HepG2 (cell line): ENCODE measurements around the gene PRKAR1B. TPM values are rescaled to one million over a fixed set of nuclear protein-coding genes. Genes with fewer than 3 reads are reported as not detected.

Source experiments
- ARNTL ChIP-seq: sonication (generic); formaldehyde crosslinking; IDR thresholded peaks from 2 replicates; pipeline ENCODE4 v1.4.0; 2020; ENCODE audit warnings: mild to moderate bottlenecking, missing genetic modification reagents
- CREB1 ChIP-seq, 2 experiments: fragments of 450-650 bp in 1 of 2; IDR thresholded peaks; 2 replicates each; pipeline ENCODE4 v1.6.1; 2016 to 2017; ENCODE audit warnings: control low read depth in 1 of 2, mild to moderate bottlenecking in 1 of 2, missing compliant biosample characterization in 1 of 2, missing genetic modification characterization in 1 of 2
- E2F2 ChIP-seq: sonication (generic); formaldehyde crosslinking; IDR thresholded peaks from 2 replicates; pipeline ENCODE4 v1.4.0; 2020; ENCODE audit warnings: missing genetic modification reagents, borderline replicate concordance
- HDAC1 ChIP-seq: sonication (generic); formaldehyde crosslinking; IDR thresholded peaks from 2 replicates; pipeline ENCODE4 v1.5.1; 2020; ENCODE audit warnings: mild to moderate bottlenecking, missing genetic modification reagents
- IRF1 ChIP-seq: sonication (generic); formaldehyde crosslinking; IDR thresholded peaks from 2 replicates; pipeline ENCODE4 v1.4.0; 2020; ENCODE audit warnings: low read depth, mild to moderate bottlenecking, missing genetic modification reagents
- MIER2 ChIP-seq: IDR thresholded peaks from 2 replicates; pipeline ENCODE4 v1.6.1; 2016; ENCODE audit warnings: missing biosample characterization, missing genetic modification reagents
- MXI1 ChIP-seq: IDR thresholded peaks from 3 replicates; pipeline ENCODE4 v1.6.1; 2012; ENCODE audit warnings: low read depth, low read length, inconsistent platforms, borderline replicate concordance
- NCOA5 ChIP-seq: sonication (generic); formaldehyde crosslinking; IDR thresholded peaks from 2 replicates; pipeline ENCODE4 v1.4.0; 2020; ENCODE audit warnings: missing genetic modification reagents
- NR1H2 ChIP-seq: sonication (generic); formaldehyde crosslinking; IDR thresholded peaks from 2 replicates; pipeline ENCODE4 v1.8.1; 2022; ENCODE audit warnings: low read depth, missing genetic modification reagents, borderline replicate concordance
- PAX8 ChIP-seq: sonication (generic); formaldehyde crosslinking; IDR thresholded peaks from 2 replicates; pipeline ENCODE4 v1.8.0; 2022; ENCODE audit warnings: mild to moderate bottlenecking, missing genetic modification reagents, borderline replicate concordance
- POLR2AphosphoS5 ChIP-seq: IDR thresholded peaks from 2 replicates; pipeline ENCODE4 v1.6.1; 2012; ENCODE audit warnings: low read depth, low read length
- PPARG ChIP-seq: conservative IDR thresholded peaks from 2 replicates; pipeline ENCODE4 v1.6.1; 2016; ENCODE audit warnings: missing biosample characterization, missing genetic modification reagents
- RFX3 ChIP-seq: IDR thresholded peaks from 2 replicates; pipeline ENCODE4 v1.6.1; 2016; ENCODE audit warnings: missing biosample characterization, missing genetic modification reagents
- SATB2 ChIP-seq: sonication (generic); formaldehyde crosslinking; IDR thresholded peaks from 2 replicates; pipeline ENCODE4 v1.5.0; 2020; ENCODE audit warnings: missing genetic modification reagents
- SIX4 ChIP-seq: sonication (generic); formaldehyde crosslinking; IDR thresholded peaks from 2 replicates; pipeline ENCODE4 v1.4.0; 2020; ENCODE audit warnings: missing genetic modification reagents
- TCF7L2 ChIP-seq: IDR thresholded peaks from 2 replicates; pipeline ENCODE4 v1.6.1; 2011; ENCODE audit warnings: mild to moderate bottlenecking, low read depth, low read length, moderate library complexity
- TFDP1 ChIP-seq: IDR thresholded peaks from 2 replicates; pipeline ENCODE4 v1.6.1; 2016; ENCODE audit warnings: missing compliant biosample characterization, missing genetic modification reagents, borderline replicate concordance
- ZNF138 ChIP-seq: sonication (generic); formaldehyde crosslinking; IDR thresholded peaks from 2 replicates; pipeline ENCODE4 v1.5.0; 2020; ENCODE audit warnings: mild to moderate bottlenecking, low read depth, missing genetic modification reagents
- ZNF501 ChIP-seq: sonication (generic); formaldehyde crosslinking; IDR thresholded peaks from 2 replicates; pipeline ENCODE4 v1.5.1; 2020; ENCODE audit warnings: mild to moderate bottlenecking, moderate library complexity, missing genetic modification reagents
- ZNF619 ChIP-seq: sonication (generic); formaldehyde crosslinking; IDR thresholded peaks from 2 replicates; pipeline ENCODE4 v1.4.0; 2020; ENCODE audit warnings: mild to moderate bottlenecking, missing genetic modification reagents
- ZNF879 ChIP-seq: sonication (generic); formaldehyde crosslinking; IDR thresholded peaks from 2 replicates; pipeline ENCODE4 v1.8.1; 2023; ENCODE audit warnings: missing genetic modification reagents
- ZSCAN21 ChIP-seq: sonication (generic); formaldehyde crosslinking; IDR thresholded peaks from 2 replicates; pipeline ENCODE4 v1.8.0; 2022; ENCODE audit warnings: mild to moderate bottlenecking, missing genetic modification reagents, moderate library complexity, borderline replicate concordance
- polyA plus RNA-seq, 8 experiments: library from polyadenylated mRNA; depleted of rRNA in 3 of 8; stranded (reverse) in 7 of 8; unstranded in 1 of 8; fragments of >200 nt; fragmentation: Illumina TruSeq in 4 of 8; extraction: Trizol in 4 of 8; gene quantifications; 2 replicates each; pipeline versions ENCODE4 v1.2.1 to v1.2.3, GENCODE V29; 2011 to 2016; ENCODE audit warnings: low read depth in 4 of 8, missing spikeins in 1 of 8, mixed read lengths in 1 of 8; ENCODE audit not compliant: insufficient read depth in 1 of 8
- total RNA-seq, 5 experiments: library from RNA; depleted of rRNA; stranded (reverse); fragments of >200 nt; fragmentation: Illumina TruSeq; extraction: Trizol; gene quantifications; 2 replicates each; pipeline ENCODE4 v1.2.3, GENCODE V29; 2016; ENCODE audit warnings: low read depth in 1 of 5
- TF ChIP-seq, protein P1 (sequence below): sonication (generic); formaldehyde crosslinking; IDR thresholded peaks from 2 replicates; pipeline ENCODE4 v1.4.0; 2020; ENCODE audit warnings: missing genetic modification reagents
- TF ChIP-seq, protein P2 (sequence below): sonication (generic); formaldehyde crosslinking; IDR thresholded peaks from 2 replicates; pipeline ENCODE4 v1.8.0; 2022; ENCODE audit warnings: mild to moderate bottlenecking, missing genetic modification reagents, moderate library complexity

The PRKAR1B gene
- total and polyA plus RNA-seq, 2 of the 13 experiments (the other 11 are each of a cell fraction or from before 2014, with no cell fraction given): 7.9 to 28.2 TPM

GRCh38 chr7:732094-732541 lies 5.0 kb upstream of the PRKAR1B start (continued):
- peak; percentile 56; the same call in 1 of the 2 replicates for TF ChIP-seq TFDP1 (CRISPR knock-in tag)
- TF ChIP-seq, protein P1, sequence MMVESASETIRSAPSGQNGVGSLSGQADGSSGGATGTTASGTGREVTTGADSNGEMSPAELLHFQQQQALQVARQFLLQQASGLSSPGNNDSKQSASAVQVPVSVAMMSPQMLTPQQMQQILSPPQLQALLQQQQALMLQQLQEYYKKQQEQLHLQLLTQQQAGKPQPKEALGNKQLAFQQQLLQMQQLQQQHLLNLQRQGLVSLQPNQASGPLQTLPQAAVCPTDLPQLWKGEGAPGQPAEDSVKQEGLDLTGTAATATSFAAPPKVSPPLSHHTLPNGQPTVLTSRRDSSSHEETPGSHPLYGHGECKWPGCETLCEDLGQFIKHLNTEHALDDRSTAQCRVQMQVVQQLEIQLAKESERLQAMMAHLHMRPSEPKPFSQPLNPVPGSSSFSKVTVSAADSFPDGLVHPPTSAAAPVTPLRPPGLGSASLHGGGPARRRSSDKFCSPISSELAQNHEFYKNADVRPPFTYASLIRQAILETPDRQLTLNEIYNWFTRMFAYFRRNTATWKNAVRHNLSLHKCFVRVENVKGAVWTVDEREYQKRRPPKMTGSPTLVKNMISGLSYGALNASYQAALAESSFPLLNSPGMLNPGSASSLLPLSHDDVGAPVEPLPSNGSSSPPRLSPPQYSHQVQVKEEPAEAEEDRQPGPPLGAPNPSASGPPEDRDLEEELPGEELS (CRISPR knock-in tag): 0 out of 2 replicates have a peak, but pooled peaks have one; percentile 36
- TF ChIP-seq CREB1 (IDR thresholded peaks at IDR 0.05): no peak
- TF ChIP-seq CREB1 (CRISPR knock-in tag; IDR thresholded peaks at IDR 0.05): no peak
- no peak for TF ChIP-seq IRF1 (CRISPR knock-in tag)
- TF ChIP-seq SIX4 (CRISPR knock-in tag): no peak
- no peak for TF ChIP-seq E2F2 (CRISPR knock-in tag)
- TF ChIP-seq ARNTL (CRISPR knock-in tag): 0 out of 2 replicates have a peak, but pooled peaks have one; percentile 38
- TF ChIP-seq NCOA5 (CRISPR knock-in tag): no peak
- TF ChIP-seq SATB2 (CRISPR knock-in tag): no peak
- TF ChIP-seq ZNF619 (CRISPR knock-in tag): peak; percentile 56
- 0 out of 2 replicates have a peak, but pooled peaks have one; percentile 63 for TF ChIP-seq ZSCAN21
- TF ChIP-seq TCF7L2: no peak
- TF ChIP-seq HDAC1 (CRISPR knock-in tag): peak; percentile 80; the same call in 1 of the 2 replicates
- no peak for TF ChIP-seq NR1H2
- peak; percentile 82 for TF ChIP-seq ZNF501 (CRISPR knock-in tag)
- no peak for TF ChIP-seq POLR2AphosphoS5
- peak; percentile 41; the same call in 1 of the 2 replicates for TF ChIP-seq MIER2 (CRISPR knock-in tag)
- TF ChIP-seq MXI1: peak; percentile 68; the same call in 1 of the 3 replicates
- 0 out of 2 replicates have a peak, but pooled peaks have one; percentile 13 for TF ChIP-seq PPARG (CRISPR knock-in tag)
- TF ChIP-seq PAX8 (CRISPR knock-in tag): no peak
- TF ChIP-seq, protein P2, sequence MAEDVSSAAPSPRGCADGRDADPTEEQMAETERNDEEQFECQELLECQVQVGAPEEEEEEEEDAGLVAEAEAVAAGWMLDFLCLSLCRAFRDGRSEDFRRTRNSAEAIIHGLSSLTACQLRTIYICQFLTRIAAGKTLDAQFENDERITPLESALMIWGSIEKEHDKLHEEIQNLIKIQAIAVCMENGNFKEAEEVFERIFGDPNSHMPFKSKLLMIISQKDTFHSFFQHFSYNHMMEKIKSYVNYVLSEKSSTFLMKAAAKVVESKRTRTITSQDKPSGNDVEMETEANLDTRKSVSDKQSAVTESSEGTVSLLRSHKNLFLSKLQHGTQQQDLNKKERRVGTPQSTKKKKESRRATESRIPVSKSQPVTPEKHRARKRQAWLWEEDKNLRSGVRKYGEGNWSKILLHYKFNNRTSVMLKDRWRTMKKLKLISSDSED (CRISPR knock-in tag): no peak
- TF ChIP-seq ZNF879 (CRISPR knock-in tag): no peak
- TF ChIP-seq ZNF138: no peak
- no peak for TF ChIP-seq RFX3
